Measurements from ENCODE around the gene TRIM17.
A peak's percentile ranks its signal among the peaks of the same experiment; 100 is the strongest.

TRIM17 gene

GRCh38 chr1:228381356-228381755, 35.3 kb downstream of the TRIM17 start:
- no peak for DNase-seq (ENCODE audit: extremely low read depth in 1 of 2, low read depth in 1 of 2)

DNA sequence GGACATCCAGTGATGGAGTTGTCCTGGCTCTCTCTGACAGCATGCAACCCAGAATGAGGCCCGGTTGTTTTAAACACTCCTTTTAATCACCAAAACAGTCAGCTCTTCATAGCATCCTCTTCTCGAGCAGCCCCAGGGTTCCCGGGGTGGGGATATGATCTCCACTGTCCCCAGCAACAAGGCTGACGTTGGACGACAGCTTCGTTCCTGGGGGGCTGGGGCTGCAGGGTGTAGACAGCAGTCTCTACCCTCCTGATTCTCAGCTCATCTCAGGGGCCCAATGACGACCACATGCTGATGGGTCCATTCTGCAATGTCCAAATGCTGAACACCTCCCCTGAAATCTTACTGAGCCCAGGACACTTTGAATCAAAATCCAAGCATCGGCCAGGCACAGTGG, 37.0 kb downstream of the TRIM17 start:
- DNase-seq (ENCODE audit: extremely low read depth in 1 of 2, low read depth in 1 of 2), result no peak

- DNase-seq (ENCODE audit: extremely low read depth in 1 of 2, low read depth in 1 of 2), result no peak
Observed at GRCh38 chr1:228378873-228379460, 37.7 kb downstream of the TRIM17 start.

DNA sequence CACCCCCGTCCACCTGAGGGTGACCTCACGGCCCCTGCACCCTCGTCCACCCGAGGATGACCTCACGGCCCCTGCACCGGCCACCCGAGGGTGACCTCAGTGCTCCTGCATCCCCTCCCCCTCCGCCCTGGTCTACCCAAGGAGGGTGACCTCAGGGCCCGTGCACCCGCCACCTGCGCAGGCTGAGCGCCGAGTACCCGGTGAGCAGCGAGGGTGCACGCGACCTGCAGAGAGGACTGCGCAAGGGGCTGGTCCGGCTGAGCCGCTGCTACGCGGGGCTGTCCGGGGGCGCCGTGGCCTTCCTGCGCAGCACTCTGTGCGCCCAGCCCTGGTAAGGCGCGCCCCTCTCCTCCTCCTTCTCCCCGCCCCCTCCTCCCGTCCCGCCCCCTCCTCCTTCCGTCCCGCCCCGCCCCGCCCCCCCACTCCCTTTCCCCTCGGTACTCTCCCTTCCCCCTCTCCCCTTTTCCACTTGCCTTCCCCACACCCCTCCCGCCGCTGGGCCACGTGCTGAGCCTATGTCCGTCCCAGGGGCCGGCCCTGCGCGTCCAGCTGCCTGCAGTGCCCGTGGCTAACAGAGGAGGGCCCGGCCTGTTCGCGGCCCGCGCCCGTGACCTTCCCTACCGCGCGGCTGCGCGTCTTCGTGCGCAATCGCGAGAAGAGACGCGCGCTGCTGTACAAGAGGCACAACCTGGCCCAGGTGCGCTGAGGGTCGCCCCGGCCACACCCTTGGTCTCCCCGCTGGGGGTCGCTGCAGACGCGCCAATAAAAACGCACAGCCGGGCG, 38.4 kb downstream of the TRIM17 start:
- DNase-seq (ENCODE audit: extremely low read depth in 1 of 2, low read depth in 1 of 2), result peak; percentile 23 to 43

DNA sequence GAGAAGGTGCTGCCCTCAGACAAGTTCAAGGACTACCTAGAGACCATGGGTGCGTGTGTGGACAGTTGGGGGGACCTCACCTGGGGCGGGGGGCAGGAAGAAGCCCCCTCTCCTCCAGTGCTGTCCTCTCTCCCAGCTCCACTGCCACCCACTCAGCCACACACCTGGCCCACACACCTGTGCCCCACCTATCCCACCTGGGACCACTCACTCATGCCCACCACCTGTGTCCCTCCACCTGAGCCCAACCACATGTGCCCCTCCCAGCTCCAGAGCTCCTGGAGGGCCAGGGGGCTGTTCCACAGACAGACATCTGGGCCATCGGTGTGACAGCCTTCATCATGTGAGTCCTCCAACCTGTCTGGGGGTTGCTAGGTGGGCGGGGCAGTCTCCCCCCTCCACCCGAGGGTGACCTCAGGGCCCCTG, 39.0 kb downstream of the TRIM17 start:
- DNase-seq (ENCODE audit: extremely low read depth in 1 of 2, low read depth in 1 of 2), result no peak

GRCh38 chr1:228376651-228377631, 39.7 kb downstream of the TRIM17 start:
- no peak for DNase-seq (ENCODE audit: extremely low read depth in 1 of 2, low read depth in 1 of 2)

GRCh38 chr1:228376262-228376628, 40.4 kb downstream of the TRIM17 start:
- DNase-seq (ENCODE audit: extremely low read depth in 1 of 2, low read depth in 1 of 2), result no peak

DNA sequence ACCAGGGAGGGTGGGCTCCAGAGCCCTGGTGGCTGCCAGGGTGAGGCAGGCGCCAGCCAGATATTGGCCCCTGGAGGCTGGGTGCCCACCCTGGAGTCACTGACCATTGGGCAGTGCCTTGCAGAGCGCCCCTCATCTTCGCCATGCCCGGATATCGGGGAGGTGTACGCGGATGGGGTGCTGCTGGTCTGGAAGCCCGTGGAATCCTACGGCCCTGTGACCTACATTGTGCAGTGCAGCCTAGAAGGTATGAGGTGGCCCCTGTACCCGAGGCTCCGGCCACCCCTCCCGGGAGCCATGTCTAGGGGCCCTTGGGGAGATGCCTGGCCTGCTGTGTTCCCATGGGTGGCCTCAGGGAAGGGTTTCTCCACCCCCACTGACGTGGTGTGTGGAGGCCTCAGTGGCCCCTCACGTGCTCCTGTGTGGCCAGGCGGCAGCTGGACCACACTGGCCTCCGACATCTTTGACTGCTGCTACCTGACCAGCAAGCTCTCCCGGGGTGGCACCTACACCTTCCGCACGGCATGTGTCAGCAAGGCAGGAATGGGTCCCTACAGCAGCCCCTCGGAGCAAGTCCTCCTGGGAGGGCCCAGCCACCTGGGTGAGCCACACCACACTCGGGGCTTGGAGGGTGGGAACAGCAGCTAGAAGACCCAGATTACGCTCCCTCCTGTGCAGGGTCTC, 40.9 kb downstream of the TRIM17 start:
- DNase-seq (ENCODE audit: extremely low read depth in 1 of 2, low read depth in 1 of 2), result no peak

DNA sequence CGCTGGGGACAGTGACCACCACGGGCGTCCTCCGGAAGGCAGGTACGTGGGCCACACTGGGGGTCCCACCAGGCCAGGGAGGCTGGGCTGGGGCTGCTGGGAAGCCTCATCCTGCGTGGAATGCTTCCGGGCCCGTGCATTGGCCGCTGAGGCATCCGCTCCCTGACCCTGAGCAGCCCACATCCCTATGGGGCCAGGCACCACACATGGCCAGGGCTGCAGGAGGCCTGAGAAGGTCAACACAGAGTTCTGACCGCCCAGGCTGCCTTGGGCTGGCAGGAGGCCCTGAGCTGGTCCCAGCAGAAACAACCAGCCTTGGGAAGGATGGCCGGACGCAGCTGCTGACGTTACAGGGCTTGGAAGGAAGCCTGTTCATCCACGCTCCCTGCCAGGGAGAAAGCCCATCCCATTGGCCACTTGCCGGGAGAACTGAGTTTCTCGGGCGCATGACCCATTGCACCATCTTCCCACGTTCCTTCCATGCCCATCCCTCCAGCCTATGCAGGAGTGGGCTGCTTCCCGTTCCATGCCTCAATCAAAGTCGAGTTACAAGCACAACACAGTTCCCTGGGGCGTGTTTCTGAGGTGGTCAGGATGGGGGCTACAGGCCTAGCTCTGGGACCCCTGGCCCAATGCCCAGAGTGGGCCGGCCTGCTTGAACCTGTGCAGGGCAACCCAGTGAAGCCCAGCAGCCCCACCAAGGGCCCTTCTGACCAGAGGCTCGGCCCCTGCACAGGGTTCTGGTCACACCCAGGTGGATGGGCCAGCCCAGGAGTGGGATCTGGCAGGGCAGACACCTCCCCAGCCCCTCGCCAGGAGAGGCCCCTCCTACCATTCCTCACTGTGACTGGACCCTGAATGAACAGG, 41.7 kb downstream of the TRIM17 start:
- no peak for DNase-seq (ENCODE audit: extremely low read depth in 1 of 2, low read depth in 1 of 2)

- no peak for DNase-seq (ENCODE audit: extremely low read depth in 1 of 2, low read depth in 1 of 2)
Observed at GRCh38 chr1:228373681-228374571, 42.7 kb downstream of the TRIM17 start.

DNA sequence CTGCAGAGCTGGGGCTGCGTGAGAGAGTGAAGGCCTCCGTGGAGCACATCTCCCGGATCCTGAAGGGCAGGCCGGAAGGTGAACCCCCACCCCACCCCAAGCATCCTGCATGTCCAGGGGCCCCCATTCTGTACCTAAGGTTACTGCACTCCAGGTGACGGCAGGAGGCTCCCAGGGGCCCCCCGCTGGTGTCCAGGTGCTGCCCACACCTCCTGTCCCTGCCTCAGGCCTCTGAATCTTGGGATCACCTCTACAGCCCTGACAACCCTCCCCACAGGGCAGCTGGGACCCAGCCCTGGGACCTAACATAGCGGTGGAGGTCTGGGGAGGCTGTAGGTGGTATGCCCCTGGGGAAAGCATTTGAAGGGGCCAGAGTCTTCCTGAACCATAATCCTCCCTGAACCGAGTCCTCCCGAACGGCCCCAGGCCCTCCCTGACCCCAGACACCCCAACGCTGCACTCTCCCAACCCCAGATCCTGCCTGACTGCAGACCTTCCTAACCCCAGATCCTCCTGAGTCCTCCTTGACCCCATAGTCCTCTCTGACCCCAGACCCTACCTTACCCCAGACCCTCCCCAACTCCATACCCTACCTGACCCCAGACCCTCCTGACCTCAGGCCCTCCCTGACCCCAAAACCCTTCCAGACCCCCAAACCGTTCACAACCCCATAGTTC, 43.5 kb downstream of the TRIM17 start:
- DNase-seq (ENCODE audit: extremely low read depth in 1 of 2, low read depth in 1 of 2), result no peak

- DNase-seq (ENCODE audit: extremely low read depth in 1 of 2, low read depth in 1 of 2), result no peak
Observed at GRCh38 chr1:228372183-228373003, 44.3 kb downstream of the TRIM17 start.

DNA sequence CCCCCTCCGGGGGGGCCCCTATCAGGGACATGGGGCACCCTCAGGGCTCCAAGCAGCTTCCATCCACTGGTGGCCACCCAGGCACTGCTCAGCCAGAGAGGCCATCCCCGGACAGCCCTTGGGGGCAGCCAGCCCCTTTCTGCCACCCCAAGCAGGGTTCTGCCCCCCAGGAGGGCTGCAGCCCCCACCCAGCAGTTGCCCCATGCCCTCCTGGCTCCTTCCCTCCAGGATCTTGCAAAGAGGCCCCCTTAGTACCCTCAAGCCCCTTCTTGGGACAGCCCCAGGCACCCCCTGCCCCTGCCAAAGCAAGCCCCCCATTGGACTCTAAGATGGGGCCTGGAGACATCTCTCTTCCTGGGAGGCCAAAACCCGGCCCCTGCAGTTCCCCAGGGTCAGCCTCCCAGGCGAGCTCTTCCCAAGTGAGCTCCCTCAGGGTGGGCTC, 44.9 kb downstream of the TRIM17 start:
- DNase-seq (ENCODE audit: extremely low read depth in 1 of 2, low read depth in 1 of 2), result no peak

DNA sequence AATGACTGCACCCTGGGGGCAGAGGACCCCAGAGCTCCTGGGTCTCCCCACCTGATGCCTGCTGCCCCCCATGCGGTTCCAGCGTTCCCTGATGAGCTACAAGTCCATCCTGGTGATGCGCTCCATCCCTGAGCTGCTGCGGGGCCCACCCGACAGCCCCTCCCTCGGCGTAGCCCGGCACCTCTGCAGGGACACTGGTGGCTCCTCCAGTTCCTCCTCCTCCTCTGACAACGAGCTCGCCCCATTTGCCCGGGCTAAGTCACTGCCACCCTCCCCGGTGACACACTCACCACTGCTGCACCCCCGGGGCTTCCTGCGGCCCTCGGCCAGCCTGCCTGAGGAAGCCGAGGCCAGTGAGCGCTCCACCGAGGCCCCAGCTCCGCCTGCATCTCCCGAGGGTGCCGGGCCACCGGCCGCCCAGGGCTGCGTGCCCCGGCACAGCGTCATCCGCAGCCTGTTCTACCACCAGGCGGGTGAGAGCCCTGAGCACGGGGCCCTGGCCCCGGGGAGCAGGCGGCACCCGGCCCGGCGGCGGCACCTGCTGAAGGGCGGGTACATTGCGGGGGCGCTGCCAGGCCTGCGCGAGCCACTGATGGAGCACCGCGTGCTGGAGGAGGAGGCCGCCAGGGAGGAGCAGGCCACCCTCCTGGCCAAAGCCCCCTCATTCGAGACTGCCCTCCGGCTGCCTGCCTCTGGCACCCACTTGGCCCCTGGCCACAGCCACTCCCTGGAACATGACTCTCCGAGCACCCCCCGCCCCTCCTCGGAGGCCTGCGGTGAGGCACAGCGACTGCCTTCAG, 45.5 kb downstream of the TRIM17 start:
- DNase-seq (ENCODE audit: extremely low read depth in 1 of 2, low read depth in 1 of 2), result no peak

DNA sequence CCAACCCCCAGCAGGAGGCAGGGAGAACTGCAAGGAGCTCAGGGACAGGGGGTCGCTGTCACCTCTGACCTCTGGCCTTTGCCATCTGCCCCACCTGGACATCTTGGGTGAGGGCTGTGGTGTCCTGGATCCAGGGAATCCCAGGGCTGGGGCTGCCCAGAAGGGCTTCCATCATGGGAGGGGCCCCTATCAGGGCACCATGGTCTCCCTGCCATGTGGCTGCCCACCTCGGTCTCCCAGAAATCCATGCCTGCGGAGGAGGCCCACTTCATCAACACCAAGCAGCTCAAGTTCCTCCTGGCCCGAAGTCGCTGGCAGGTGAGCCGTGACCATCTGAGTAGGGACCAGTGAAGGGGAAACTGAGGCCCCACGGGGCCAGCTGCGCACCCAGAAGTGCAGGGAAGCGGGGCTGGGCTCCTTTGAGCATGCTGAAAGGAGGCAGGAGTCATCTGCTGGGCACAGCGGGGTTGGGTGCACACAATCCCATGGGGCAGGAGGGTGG, 46.2 kb downstream of the TRIM17 start:
- no peak for DNase-seq (ENCODE audit: extremely low read depth in 1 of 2, low read depth in 1 of 2)

GRCh38 chr1:228369608-228370438, 46.8 kb downstream of the TRIM17 start:
- no peak for DNase-seq (ENCODE audit: extremely low read depth in 1 of 2, low read depth in 1 of 2)

Measured in stimulated activated CD8-positive, alpha-beta memory T cell treated with anti-CD3 and anti-CD28 coated beads, Interleukin-7, amount 100 ng/mL, for 48 hours (primary cell).